Forelimb muscle (tissue), 1 donor: Measurements from ENCODE around the gene SLC8A2. TPM values are rescaled to one million over a fixed set of nuclear protein-coding genes. Genes with fewer than 3 reads are reported as not detected.

Source experiments
- DNase-seq: peaks from one replicate; pipeline ENCODE4 v3.0.0-alpha.2; 2013; ENCODE audit warnings: low read depth
- polyA plus RNA-seq: library from polyadenylated mRNA; unstranded; fragments of 120-200 nt; gene quantifications from one replicate; pipeline ENCODE4 v1.2.1, GENCODE V29; 2013; ENCODE audit not compliant: insufficient read length

The SLC8A2 gene
- polyA plus RNA-seq, 1 donor: 0.18 TPM

GRCh38 chr19:47459477-47459876 lies 12.2 kb downstream of the SLC8A2 start:
- DNase-seq: no peak

DNA sequence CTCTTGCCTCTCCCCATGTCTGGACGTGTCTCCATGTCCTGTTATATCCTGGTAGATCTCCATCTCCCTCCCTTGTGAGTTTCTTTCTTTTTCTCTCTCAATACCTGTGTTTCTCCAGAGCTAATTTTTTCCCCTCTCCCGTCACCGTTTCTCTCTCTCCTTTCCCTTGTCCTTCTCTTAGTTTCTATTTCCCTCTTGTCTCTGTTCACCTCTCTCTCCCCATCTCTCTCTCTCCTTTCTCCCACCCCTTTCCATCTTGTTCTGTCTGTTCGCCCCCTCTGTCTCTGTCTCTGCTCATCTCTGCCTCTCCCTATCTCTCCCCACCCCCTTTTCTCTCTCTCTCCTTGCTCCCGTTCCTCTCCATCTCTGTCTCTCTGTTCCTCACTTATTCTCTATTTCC lies 13.0 kb downstream of the SLC8A2 start:
- DNase-seq: no peak

- no peak for DNase-seq
Measured at GRCh38 chr19:47456721-47457474, 14.8 kb downstream of the SLC8A2 start.

GRCh38 chr19:47450478-47450877 lies 21.2 kb downstream of the SLC8A2 start:
- DNase-seq: no peak

- no peak for DNase-seq
Measured at GRCh38 chr19:47448360-47448727, 23.3 kb downstream of the SLC8A2 start.

GRCh38 chr19:47447470-47448359 lies 24.0 kb downstream of the SLC8A2 start:
- DNase-seq: no peak

- DNase-seq: no peak
Measured at GRCh38 chr19:47446534-47447469, 24.9 kb downstream of the SLC8A2 start.

GRCh38 chr19:47445937-47446402 lies 25.7 kb downstream of the SLC8A2 start:
- no peak for DNase-seq

GRCh38 chr19:47445527-47445926 lies 26.2 kb downstream of the SLC8A2 start:
- no peak for DNase-seq

- DNase-seq: no peak
Measured at GRCh38 chr19:47444388-47444821, 27.3 kb downstream of the SLC8A2 start.

DNA sequence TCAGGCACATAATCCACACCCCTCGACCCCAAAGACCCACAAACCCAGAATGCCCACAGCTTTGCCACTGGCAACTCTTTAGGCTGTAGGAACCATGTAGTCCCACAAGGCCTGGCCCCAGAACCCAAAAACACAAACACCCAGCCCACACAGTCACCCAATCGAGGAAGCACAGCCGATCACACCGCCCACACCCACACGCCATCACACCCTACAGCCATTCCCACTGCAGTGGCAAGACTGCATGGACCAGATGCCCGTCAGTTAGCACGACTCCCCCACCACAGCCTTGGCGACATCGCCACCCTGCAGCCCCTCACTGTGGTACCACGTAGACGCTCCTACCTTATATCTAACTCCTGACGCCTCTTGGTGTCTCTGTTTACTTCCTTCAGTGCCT lies 28.4 kb downstream of the SLC8A2 start:
- no peak for DNase-seq

DNA sequence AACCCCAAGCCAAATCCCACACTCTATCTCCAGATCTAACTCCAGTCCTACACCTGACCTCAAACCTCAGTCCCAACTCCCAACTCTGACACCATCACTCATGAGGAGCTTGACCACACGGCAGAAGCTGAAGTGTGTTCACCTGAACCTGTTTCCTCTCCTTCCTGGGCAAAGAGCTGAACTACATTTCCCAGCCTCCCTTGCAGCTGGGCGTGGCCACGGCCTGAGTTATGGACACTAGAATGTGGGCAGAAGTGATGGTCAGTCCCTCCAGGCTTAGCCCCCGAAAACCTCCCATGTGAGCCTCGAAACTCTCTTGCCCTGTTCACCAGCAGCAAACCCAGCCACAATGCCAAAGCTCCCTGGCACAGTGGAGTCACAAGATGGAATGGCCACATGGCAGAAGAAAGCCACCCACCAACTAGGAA lies 32.9 kb downstream of the SLC8A2 start:
- no peak for DNase-seq

DNA sequence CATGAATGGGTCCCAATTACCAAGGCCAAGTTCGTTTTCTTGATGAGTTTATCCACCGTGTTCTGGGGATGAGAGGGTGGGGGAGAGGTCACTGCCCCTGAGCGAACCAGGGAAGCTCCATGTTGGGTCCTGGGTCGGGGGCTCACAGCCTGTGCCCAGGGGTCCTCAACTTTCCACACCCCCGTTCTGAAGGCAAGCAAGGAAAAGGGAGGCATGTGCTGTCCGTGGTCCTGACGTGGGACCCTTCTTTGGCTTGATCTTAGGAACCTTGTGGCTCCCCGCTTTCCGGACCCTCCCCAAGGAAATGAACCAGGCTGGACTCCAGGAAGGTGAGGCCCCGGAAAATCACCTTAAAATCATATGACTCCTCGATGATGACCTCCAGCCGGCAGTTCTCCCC lies 34.2 kb downstream of the SLC8A2 start:
- no peak for DNase-seq

GRCh38 chr19:47436712-47437401 lies 34.8 kb downstream of the SLC8A2 start:
- no peak for DNase-seq

- no peak for DNase-seq
Measured at GRCh38 chr19:47435883-47436417, 35.7 kb downstream of the SLC8A2 start.

GRCh38 chr19:47435196-47435595 lies 36.5 kb downstream of the SLC8A2 start:
- DNase-seq: no peak

- no peak for DNase-seq
Measured at GRCh38 chr19:47434088-47434487, 37.6 kb downstream of the SLC8A2 start.

DNA sequence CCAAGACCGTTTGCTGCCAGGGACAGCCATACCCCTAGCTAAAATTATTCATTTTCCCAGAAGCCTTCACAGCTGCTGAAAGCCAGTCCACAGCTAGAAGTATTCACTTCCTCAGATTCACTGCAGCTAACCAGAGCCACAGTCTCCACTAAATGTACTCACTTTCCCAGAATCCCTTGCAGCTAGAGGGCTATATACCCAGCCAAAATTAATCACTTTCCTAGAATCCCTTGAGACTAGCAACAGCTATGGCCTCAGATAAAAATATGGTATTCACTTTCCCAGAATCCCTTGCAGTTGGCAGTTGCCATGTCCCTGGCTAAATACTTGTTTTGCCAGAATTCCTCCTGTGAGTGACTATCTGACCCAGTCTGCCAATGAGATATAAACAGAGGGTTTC lies 38.6 kb downstream of the SLC8A2 start:
- no peak for DNase-seq

GRCh38 chr19:47432499-47432898 lies 39.2 kb downstream of the SLC8A2 start:
- no peak for DNase-seq

GRCh38 chr19:47432091-47432490 lies 39.6 kb downstream of the SLC8A2 start:
- DNase-seq: no peak
